ENCODE measurements around the gene OSBPL5.

DNA sequence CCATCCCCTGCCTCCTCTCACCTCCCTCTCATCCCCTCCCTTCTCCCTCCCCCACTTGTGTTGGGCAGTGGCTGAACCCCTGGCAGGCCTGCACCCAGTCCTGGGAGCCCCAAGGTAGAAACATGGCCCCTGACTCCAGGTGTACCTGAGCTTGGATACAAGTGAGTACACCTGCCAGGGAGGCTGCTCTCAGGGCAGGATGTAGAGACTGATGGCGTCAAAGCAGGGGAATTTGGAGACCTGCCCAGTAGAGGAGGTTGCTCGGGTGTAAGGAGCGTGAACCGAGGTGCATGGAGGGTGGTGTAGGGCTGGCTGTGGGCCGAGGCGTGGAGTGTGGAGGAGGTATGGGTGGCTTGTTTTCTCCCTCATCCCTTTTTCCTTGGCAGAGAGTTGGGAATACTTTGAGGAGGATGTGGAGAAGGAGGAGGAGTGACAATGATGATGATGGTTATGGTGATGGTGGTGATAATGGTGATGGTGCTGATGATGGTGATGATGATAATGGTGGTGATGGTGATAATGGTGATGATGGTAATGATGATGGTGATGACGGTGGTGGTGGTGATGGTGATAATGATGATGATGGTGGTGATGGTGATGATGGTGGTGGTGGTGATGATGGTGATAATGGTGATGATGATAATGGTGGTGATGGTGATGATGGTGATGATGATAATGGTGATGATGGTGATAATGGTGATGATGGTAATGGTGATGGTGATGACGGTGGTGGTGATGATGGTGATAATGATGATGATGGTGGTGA lies 41.2 kb upstream of the OSBPL5 start:
- TF ChIP-seq CTCF (conservative IDR thresholded peaks at IDR 0.05; ENCODE audit: low read length) (no peak), EZH2phosphoT487 (IDR thresholded peaks at IDR 0.05; ENCODE audit: borderline replicate concordance) (no peak)

Measured in Loucy (cell line).